ENCODE data around the gene SULF2.

Gene SULF2

GRCh38 chr20:47765271-47765670 lies 20.0 kb downstream of the SULF2 start:
- no peak for DNase-seq (ENCODE audit: low read depth in 2 of 2, low spot score in 1 of 2)

- no peak for DNase-seq (ENCODE audit: low read depth in 2 of 2, low spot score in 1 of 2)
Measured at GRCh38 chr20:47764154-47764733, 21.0 kb downstream of the SULF2 start.

GRCh38 chr20:47762699-47763268 lies 22.5 kb downstream of the SULF2 start:
- DNase-seq (ENCODE audit: low read depth in 2 of 2, low spot score in 1 of 2): no peak

- DNase-seq (ENCODE audit: low read depth in 2 of 2, low spot score in 1 of 2): no peak
Measured at GRCh38 chr20:47761482-47762047, 23.7 kb downstream of the SULF2 start.

GRCh38 chr20:47760686-47761481 lies 24.4 kb downstream of the SULF2 start:
- no peak for DNase-seq (ENCODE audit: low read depth in 2 of 2, low spot score in 1 of 2)

GRCh38 chr20:47758517-47759450 lies 26.5 kb downstream of the SULF2 start:
- no peak for DNase-seq (ENCODE audit: low read depth in 2 of 2, low spot score in 1 of 2)

GRCh38 chr20:47757145-47758035 lies 27.9 kb downstream of the SULF2 start:
- no peak for DNase-seq (ENCODE audit: low read depth in 2 of 2, low spot score in 1 of 2)

GRCh38 chr20:47754946-47755652 lies 30.2 kb downstream of the SULF2 start:
- no peak for DNase-seq (ENCODE audit: low read depth in 2 of 2, low spot score in 1 of 2)

- no peak for DNase-seq (ENCODE audit: low read depth in 2 of 2, low spot score in 1 of 2)
Measured at GRCh38 chr20:47754388-47754715, 30.9 kb downstream of the SULF2 start.

GRCh38 chr20:47753576-47754387 lies 31.5 kb downstream of the SULF2 start:
- DNase-seq (ENCODE audit: low read depth in 2 of 2, low spot score in 1 of 2): no peak

- no peak for DNase-seq (ENCODE audit: low read depth in 2 of 2, low spot score in 1 of 2)
Measured at GRCh38 chr20:47751449-47751848, 33.8 kb downstream of the SULF2 start.

- DNase-seq (ENCODE audit: low read depth in 2 of 2, low spot score in 1 of 2): no peak
Measured at GRCh38 chr20:47749339-47749738, 35.9 kb downstream of the SULF2 start.

GRCh38 chr20:47748823-47749222 lies 36.5 kb downstream of the SULF2 start:
- no peak for DNase-seq (ENCODE audit: low read depth in 2 of 2, low spot score in 1 of 2)

GRCh38 chr20:47748069-47748468 lies 37.2 kb downstream of the SULF2 start:
- no peak for DNase-seq (ENCODE audit: low read depth in 2 of 2, low spot score in 1 of 2)

- DNase-seq (ENCODE audit: low read depth in 2 of 2, low spot score in 1 of 2): no peak
Measured at GRCh38 chr20:47747669-47748031, 37.6 kb downstream of the SULF2 start.

GRCh38 chr20:47744803-47745202 lies 40.5 kb downstream of the SULF2 start:
- DNase-seq (ENCODE audit: low read depth in 2 of 2, low spot score in 1 of 2): no peak

GRCh38 chr20:47743671-47744070 lies 41.6 kb downstream of the SULF2 start:
- no peak for DNase-seq (ENCODE audit: low read depth in 2 of 2, low spot score in 1 of 2)

- DNase-seq (ENCODE audit: low read depth in 2 of 2, low spot score in 1 of 2): no peak
Measured at GRCh38 chr20:47741669-47742608, 43.3 kb downstream of the SULF2 start.

Measured in stimulated activated CD8-positive, alpha-beta memory T cell treated with anti-CD3 and anti-CD28 coated beads, Interleukin-4, amount 100 ng/mL, for 4 hours (primary cell).